CD4-positive, alpha-beta T cell treated with Interleukin-17A for 4 hours (primary cell): ENCODE results near the gene PCMT1.
"Not testable (repeated sequence)": the region's sequence is repeated elsewhere in the genome, so short reads cannot be mapped to it uniquely, and the experiment has no call there.

Experiments used
- DNase-seq: peaks from one replicate; pipeline ENCODE4 v3.0.0-alpha.2; 2020; ENCODE audit warnings: mixed read lengths

PCMT1 gene

GRCh38 chr6:149823013-149823412 is 73.5 kb downstream of the PCMT1 start:
- no peak for DNase-seq

DNA sequence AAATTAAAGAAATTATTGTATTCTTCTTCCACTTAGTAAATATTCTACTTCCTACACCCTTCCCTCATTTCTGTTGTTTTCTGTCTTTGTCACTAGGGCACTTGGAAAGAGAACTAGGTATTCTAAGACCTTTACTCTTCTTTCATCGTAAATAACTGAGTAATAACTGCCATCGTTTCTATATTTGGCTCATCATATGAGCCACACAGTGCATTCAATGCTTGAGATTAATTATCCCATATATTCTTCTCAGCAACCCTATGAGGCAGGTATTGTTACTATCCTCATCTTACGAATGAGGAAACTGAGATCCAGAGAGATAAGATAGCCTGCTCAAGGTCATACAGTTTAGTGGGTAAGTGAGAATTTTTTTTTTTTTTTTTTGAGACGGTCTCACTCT is 75.8 kb downstream of the PCMT1 start:
- no peak for DNase-seq

DNA sequence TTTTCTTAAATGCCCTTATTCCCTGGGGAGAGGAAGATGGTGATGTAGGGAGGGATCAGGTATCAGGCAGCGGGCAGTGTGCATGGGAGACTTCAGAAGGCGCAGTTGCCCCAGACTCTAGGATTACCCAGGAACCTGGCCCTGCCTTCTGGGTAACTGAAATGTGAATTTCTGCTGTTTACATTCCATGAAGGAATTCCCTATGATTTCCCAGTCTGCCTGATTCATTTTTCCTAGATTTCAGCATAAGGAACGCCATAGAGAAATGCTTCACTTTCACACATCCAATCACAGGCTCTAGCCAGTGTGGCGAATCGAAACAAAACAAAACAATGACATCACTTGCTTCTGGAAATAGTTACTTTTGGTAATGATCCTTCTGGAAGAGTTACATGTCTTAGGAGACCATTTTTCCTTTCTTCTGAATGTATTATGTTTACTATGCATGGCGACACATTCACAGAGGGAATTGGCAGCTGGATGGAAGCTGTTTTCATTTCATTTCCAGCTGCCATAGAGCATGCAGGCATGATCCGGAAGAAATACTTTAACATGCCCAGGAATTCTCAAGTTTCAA is 81.3 kb downstream of the PCMT1 start:
- DNase-seq = no peak

DNA sequence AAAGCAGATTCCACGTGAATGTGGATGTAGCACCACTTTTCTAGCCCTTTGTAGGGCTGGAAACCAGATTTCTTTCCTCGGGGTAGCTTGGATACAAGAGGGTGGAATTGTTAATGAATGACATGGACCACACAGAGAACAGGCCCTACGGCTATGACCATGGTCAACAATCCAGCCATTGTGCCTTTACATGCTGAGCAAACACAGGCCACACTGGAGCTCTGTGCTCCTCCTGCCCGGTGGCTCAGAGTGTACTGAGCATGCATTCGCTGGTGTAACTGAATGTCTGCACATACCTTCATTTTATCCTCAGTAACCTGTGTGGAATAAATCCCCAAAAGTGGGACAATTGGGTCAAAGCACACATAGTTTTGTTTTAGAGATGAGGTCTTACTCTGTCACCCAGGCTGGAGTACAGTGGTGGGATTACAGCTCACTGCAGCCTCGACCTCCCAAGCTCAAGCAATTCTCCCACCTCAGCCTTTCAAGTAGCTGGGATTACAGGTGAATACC is 81.8 kb downstream of the PCMT1 start:
- DNase-seq = no peak

DNA sequence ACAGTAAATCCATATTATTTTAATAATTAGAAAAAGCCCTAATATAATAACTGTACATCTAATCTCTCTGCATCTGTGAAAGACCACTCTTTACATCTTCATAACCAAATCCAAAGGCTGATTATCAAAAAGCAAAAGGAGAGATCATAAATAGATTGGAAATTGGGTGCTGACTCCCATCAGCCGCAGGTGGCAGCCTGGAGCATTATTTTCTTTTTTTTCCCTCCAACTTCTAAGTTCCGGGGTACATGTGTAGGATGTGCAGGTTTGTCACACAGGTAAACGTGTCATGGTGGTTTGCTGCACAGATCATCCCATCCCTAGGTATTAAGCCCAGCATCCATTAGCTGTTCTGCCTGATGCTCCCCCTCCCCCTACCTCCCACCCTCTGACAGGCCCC is 84.1 kb downstream of the PCMT1 start:
- no peak for DNase-seq

DNA sequence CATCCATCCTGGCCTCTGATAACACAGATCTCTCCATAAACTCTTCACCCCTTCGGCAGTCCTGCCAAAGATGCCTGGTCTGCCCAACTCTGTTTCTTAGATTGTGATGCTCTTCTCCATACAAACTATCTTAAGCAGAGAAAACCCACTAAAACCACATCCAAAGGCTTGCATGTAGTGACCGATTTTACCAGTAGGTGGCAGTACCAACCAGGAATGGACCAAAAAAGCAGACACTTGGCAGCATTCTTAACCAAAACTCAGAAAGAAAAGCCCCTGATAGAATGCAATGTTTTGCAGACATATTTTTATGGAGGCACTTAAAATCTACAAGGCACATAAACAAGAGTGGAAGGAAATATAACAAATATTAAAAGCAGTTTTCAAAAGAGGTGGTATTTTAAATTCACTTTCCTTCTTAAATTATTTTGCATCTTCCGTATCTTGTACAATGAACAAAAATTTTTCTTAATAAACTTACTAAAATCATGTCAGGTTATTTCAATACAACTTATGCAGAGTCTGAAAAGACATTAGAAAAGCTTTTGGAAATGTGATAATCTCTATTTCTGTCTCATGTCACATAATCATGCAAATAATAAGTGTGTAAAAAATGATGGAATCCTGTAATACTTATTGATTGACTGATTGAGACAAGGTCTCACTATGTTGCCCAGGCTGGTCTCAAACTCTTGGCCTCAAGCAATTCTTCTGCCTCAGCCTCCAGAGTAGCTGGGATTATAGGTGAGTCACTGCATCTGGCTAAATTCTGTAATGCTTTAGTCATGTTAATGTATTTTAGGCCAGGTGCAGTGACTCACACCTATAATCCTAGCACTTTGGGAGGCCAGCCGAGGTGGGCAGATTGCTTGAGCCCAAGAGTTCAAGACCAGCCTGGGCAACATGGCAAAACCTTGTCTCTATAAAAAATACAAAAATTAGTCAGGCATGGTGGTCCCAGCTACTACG is 85.3 kb downstream of the PCMT1 start:
- peak; percentile 78 for DNase-seq

- DNase-seq = peak; percentile 61
Measured at GRCh38 chr6:149840345-149841075, 91.0 kb downstream of the PCMT1 start.

- no peak for DNase-seq
Measured at GRCh38 chr6:149842331-149842730, 92.8 kb downstream of the PCMT1 start.

DNA sequence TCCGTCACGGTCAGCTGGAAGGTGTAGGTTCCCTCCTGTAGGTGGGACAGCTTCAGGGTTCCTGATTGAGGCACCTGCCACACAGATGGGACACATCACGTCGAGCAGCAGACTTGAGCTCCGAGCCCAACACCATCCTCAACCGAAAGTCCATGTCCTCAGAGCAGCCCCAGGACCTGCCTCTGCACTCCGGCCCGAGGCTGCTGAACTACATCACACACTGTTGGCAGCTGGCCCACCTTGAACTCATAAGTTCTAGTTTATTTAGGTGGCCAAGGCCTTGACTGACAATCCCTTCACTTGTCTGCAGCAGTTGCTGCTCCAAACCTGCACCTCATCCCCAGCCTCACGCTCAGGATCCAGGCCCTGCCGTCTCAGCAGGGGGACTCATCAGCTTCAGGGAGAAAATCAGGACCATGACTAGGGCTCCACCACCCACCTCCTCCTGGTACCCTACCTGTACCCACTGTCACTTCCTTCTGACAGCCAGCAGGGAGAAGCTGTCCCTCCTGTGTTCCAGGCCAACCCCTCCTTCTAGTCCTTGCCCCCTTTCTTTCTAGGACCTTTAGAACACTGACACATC is 93.6 kb downstream of the PCMT1 start:
- no peak for DNase-seq

DNA sequence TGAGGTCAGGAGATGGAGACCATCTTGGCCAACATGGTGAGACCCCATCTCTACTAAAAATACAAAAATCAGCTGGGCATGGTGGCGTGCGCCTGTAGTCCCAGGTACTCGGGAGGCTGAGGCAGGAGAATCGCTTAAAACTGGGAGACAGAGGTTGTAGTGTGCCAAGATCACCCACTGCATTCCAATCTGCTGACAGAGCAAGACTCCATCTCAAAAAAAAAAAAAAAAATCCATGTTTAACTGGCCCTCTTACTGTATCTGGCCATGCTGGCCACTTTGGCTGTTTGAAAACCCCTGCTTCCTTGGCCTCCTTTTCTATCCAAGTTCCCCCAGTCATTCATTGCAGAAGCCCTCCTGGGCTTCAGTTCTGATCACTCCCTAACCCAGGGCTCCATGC is 94.5 kb downstream of the PCMT1 start:
- DNase-seq = not testable (repeated sequence)

- no peak for DNase-seq
Measured at GRCh38 chr6:149844480-149844879, 94.9 kb downstream of the PCMT1 start.

DNA sequence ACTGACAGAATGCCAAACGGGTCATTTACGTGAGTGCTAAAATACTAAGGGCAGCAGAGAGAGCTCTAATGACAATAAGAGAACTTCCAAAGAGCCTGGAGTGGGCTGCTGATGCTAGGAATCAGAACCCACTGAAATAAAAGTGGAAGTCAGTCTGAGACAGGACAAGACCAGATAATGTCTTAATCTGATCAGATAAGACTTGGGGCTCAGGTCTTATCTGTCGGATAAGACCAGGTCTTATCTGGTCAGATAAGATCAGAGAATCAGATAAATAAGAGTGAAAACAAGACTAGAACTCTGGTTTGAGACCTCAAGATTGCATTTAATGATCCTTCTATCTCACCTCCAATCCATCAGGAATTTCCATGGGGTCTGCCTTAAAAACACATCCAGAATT is 96.0 kb downstream of the PCMT1 start:
- DNase-seq = no peak

GRCh38 chr6:149846321-149846720 is 96.8 kb downstream of the PCMT1 start:
- DNase-seq = no peak

DNA sequence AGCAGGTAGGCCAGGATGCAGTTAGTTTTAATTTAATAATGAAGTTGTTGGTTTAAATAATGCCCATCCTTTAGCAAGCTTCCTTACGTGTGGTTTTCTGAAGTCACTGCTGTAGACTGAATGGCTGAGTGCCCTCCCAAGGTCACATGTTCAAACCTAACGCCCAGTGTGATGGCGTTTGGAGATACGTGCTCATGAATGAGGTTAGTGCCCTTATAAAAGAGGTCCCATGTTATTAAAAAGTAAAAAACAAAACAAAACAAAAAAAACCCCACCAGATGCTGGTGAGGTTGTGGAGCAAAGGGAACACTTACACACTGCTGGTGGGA is 98.4 kb downstream of the PCMT1 start:
- DNase-seq = no peak

GRCh38 chr6:149848343-149848742 is 98.8 kb downstream of the PCMT1 start:
- DNase-seq = not testable (repeated sequence)

DNA sequence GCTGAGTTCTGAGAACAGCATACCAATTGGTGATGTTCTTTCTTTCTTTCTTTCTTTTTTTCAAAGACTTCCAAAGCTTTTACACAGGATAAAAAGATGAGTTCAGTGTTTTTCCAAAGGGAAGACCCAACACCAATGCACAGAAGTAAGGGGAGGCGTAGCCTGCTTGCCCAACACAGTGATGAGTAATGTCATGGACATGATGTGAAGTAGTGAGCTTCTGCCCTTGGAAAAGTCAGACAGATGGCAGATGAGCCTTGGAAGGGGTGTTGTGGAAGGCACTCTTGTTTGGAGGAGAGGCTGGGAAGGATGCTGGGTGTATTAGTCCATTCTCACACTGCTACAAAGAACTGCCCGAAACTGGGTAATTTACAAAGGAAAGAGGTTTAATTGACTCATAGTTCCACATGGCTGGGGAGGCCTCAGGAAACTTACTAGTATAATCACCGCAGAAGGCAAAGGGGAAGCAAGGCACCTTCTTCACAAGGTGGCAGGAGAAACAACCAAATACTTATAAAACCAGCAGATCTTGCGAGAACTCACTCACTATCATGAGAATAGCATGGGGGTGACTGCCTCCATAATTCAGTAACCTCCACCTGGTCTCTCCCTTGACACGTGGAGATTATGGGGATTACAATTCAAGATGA is 102.0 kb downstream of the PCMT1 start:
- no peak for DNase-seq

- DNase-seq = no peak
Measured at GRCh38 chr6:149852180-149852579, 102.6 kb downstream of the PCMT1 start.

DNA sequence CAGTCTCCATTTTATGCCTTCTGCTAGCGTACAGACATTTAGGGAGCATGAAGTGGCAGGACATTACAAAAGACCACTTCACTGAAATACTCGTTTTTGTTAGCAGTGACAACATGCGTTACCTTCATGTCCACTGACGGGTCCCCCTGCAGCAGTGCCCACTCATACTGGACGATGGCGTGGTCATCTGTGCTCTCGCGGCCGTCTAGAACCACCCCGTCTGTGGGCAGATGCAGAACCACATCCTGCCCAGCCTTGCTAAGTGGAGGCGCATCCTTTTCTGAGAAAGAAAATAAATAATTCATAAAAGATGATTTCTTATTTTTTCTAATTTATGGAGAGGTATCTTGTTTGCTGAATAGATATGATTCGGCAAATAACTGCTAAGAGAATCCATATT is 103.3 kb downstream of the PCMT1 start:
- DNase-seq = no peak

GRCh38 chr6:149854017-149854416 is 104.5 kb downstream of the PCMT1 start:
- not testable (repeated sequence) for DNase-seq

DNA sequence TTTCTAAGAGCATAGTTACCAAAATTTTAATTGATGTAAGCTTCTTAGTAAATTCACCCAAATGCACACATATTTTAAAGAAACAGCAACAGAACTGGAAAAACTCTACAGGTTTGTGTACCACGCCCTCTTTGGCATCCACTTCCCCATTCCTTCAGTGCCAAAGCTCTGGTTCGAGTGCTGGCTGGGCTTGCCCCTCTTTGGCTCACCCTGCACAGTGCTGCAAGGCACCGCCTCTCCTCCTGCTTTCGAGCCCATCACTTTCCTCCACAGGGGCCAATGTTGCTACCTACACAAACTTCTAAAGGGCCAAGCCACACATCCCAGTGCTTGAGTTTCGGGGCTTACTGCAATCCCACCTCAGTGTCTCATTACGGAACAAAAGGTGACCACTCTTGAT is 105.0 kb downstream of the PCMT1 start:
- no peak for DNase-seq

GRCh38 chr6:149855040-149855654 is 105.6 kb downstream of the PCMT1 start:
- DNase-seq = no peak

DNA sequence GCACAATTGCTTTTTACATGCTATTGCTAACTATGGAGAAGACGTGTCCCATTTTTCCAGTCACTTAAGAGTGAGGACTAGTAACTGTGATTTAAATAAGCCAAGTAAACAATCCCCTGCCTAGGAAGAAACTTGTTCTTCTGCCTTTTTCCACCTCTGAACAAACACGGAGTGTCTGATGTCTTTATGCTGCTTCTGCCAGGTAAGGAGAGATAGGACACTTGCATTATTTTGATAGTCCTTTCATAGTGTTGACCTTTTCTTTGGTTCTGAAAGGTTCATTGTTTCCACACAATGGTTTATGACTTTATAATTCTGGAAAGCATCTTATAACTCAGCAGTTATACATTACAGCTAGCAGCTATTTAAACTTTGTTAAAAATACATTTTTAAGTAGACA is 106.2 kb downstream of the PCMT1 start:
- no peak for DNase-seq
